Activated CD4-positive, alpha-beta memory T cell treated with anti-CD3 and anti-CD28 coated beads, Interleukin-2, amount 10 ng/mL, durations not matched to agents 7 days and 5 days (primary cell): Measurements from ENCODE around the gene MUC3A. TPM values are rescaled to one million over a fixed set of nuclear protein-coding genes. Genes with fewer than 3 reads are reported as not detected.

ENCODE experiments used
- total RNA-seq, 2 experiments: library from RNA; stranded (reverse); gene quantifications; one replicate each; pipeline ENCODE4 v1.2.3, GENCODE V29; 2021

Gene MUC3A
- total RNA-seq, 2 experiments from 2014 or later, result 0.20 TPM; not detected in 1

Other genes with a start within 250 kb of the MUC3A start
- 10 to 100 TPM; 32.5 to 35.2 TPM for gene POP7, start 243.4 kb upstream of the MUC3A start, total RNA-seq
- gene EPO, start 229.1 kb upstream of the MUC3A start, total RNA-seq, result not detected
- not detected for gene ZAN, start 215.9 kb upstream of the MUC3A start, total RNA-seq
- under 1 TPM; 0.60 TPM for gene EPHB4, start 122.0 kb upstream of the MUC3A start, total RNA-seq
- gene SLC12A9, start 96.8 kb upstream of the MUC3A start, total RNA-seq, result 10 to 100 TPM; 34.0 to 36.3 TPM
- 10 to 100 TPM; 28.9 to 30.1 TPM for gene TRIP6, start 82.1 kb upstream of the MUC3A start, total RNA-seq
- 100 to 1,000 TPM; 202 to 205 TPM for gene SRRT, start 74.4 kb upstream of the MUC3A start, total RNA-seq
- 1 to 10 TPM; 2.1 to 3.0 TPM for gene UFSP1, start 59.8 kb upstream of the MUC3A start, total RNA-seq
- under 1 TPM in 1 of 2 experiments, not detected in 1; 0.13 TPM for gene ACHE, start 53.6 kb upstream of the MUC3A start, total RNA-seq
- under 1 TPM in 1 of 2 experiments, not detected in 1; 0.50 TPM for gene MUC12, start 20.0 kb downstream of the MUC3A start, total RNA-seq
- not detected for gene MUC17, start 70.5 kb downstream of the MUC3A start, total RNA-seq
- 10 to 100 TPM; 72.6 to 72.7 TPM for gene TRIM56, start 135.9 kb downstream of the MUC3A start, total RNA-seq
- gene SERPINE1, start 177.6 kb downstream of the MUC3A start, total RNA-seq, result under 1 TPM; 0.23 to 0.28 TPM
- 10 to 100 TPM; 46.7 to 50.0 TPM for gene AP1S1, start 204.9 kb downstream of the MUC3A start, total RNA-seq
- under 1 TPM; 0.30 to 0.33 TPM for gene VGF, start 216.0 kb downstream of the MUC3A start, total RNA-seq
- not detected for gene NAT16, start 230.8 kb downstream of the MUC3A start, total RNA-seq